ENCODE results near the gene LRMDA. TPM values are rescaled to one million over a fixed set of nuclear protein-coding genes. Genes with fewer than 3 reads are reported as not detected.
"Not testable (repeated sequence)": the region's sequence is repeated elsewhere in the genome, so short reads cannot be mapped to it uniquely, and the experiment has no call there.

Gene LRMDA
- total RNA-seq, 1 experiment from 2014 or later: not detected

DNA sequence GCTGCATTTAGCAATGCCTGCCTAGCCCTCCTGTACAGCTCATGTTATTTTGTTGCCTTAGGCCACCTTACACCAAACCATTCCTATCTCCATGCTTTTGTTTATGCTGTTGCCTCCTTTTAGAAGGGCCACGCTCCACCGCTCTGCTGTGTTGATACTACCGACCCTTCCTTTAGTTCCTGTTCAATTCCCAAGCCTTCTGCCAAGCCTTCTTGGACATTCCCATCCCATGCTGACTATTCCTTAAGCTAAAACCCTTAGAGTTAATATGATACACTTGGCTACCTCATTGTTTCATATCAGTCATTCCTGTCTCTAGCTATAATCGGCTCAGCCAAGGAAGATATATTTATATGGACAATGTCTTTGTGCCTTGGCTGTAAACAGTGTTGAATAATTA lies 705.5 kb downstream of the LRMDA start:
- in situ Hi-C loops (cut with HindIII; ENCODE audit: low sequenced_read_pairs): no loop called here
- no peak for DNase-seq (ENCODE audit: low spot score)

DNA sequence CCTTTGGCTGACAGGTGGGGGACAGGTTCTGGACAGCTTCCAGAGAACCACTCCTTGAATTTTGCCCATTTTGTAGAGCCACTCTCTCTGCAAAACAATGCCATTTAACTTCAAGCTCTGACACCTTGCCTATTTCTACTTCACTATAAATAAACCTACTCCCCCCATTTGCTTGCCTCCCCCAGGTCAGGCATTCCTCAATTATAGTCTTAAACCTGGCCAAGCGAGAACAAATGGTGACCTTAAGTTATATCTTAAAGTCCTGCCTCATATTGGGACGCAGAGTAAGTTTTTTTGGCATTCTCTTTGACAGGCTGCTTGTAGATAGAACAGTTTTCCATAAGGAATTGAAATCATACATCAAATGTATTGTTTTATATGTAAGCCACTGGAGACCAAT lies 706.9 kb downstream of the LRMDA start:
- in situ Hi-C loops (cut with HindIII; ENCODE audit: low sequenced_read_pairs): no loop called here
- no peak for DNase-seq (ENCODE audit: low spot score)

DNA sequence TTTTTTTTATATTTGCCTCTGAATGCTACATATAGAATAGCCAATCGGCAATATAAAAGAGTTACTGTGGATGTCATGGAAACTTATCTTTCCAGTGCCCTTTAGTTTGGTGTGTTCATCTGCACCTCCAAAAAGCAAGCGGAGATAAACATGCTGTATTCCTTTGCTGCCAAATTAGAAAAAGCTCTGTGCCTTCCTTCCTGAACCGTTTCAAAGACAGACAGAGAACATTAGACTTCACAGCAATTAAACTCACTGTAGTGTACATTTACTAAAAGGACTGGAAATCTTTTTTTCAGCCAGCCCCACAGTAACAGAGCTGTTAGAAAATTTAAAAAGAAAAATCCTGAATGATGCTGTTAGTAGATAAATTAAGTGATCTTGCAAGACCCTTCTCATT lies 707.5 kb downstream of the LRMDA start:
- no peak for DNase-seq (ENCODE audit: low spot score)
- in situ Hi-C loops (cut with HindIII; ENCODE audit: low sequenced_read_pairs): no loop called here

DNA sequence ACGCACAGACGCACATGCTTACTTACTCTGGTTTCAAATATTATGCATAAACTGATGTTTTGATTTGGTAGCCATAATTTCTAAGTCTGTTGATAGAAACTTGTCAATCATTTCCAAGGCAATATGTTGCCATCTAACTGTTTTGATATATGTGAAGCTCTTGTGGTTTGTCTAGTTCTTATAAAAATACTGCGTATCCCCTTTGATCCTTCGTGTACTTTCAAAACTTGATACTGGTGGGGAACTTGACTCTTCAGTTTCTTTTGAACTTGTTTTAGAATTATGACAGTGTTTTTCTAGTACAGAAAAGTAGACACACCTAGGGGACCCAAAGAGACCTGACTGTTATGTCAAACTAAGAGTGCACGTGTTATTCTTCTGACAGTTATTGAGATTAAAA lies 708.0 kb downstream of the LRMDA start:
- in situ Hi-C loops (cut with HindIII; ENCODE audit: low sequenced_read_pairs): no loop called here
- no peak for DNase-seq (ENCODE audit: low spot score)

DNA sequence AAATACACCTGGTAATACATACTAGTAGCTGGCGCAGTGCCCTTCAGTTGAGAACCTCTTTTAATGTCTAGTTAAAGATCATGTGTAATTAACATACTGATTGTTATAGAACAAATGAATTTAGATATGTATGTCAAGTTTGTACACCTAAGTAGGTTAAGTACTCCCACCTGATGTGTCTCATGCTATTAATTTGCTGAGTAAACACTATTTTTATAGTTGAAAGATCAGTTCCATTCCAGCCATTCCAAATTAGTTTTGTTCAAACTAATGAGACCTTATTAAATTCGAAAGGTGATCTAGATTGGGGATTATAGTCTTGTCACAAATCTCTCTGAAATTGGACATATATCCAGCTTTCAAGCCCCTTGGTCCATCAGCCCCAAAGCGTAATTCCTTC lies 710.0 kb downstream of the LRMDA start:
- DNase-seq (ENCODE audit: low spot score): no peak
- in situ Hi-C loops (cut with HindIII; ENCODE audit: low sequenced_read_pairs): no loop called here

DNA sequence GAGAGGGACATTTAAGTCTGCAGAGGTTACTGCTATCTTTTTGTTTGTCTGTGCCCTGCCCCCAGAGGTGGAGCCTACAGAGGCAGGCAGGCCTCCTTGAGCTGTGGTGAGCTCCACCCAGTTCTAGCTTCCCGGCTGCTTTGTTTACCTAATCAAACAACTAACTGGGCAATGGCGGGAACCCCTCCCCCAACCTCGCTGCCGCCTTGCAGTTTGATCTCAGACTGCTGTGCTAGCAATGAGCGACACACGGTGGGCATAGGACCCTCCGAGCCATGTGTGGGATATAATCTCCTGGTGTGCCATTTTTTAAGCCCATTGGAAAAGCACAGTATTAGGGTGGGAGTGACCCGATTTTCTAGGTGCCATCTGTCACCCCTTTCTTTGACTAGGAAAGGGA lies 716.8 kb downstream of the LRMDA start:
- DNase-seq (ENCODE audit: low spot score); in situ Hi-C loops (cut with HindIII; ENCODE audit: low sequenced_read_pairs): not testable (repeated sequence)

DNA sequence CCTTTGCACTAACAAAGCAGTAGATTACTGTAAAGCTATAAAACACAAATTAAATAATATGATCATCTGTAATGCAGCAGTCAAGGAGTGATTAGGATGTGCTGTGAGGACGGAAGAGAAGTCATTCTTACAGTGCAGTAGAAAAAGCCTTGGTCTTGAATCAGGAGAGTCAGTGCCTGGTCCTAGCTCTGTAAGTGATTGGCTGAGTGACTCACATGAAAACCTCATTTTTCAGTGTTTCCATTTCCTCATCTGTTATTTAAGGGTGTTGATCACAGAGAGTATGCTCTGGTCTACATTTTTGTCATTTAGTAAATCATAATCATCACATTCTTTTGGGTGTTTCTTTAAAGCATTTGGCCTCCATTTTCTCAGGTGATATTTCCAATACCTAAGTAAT lies 717.8 kb downstream of the LRMDA start:
- DNase-seq (ENCODE audit: low spot score): no peak
- in situ Hi-C loops (cut with HindIII; ENCODE audit: low sequenced_read_pairs): no loop called here

DNA sequence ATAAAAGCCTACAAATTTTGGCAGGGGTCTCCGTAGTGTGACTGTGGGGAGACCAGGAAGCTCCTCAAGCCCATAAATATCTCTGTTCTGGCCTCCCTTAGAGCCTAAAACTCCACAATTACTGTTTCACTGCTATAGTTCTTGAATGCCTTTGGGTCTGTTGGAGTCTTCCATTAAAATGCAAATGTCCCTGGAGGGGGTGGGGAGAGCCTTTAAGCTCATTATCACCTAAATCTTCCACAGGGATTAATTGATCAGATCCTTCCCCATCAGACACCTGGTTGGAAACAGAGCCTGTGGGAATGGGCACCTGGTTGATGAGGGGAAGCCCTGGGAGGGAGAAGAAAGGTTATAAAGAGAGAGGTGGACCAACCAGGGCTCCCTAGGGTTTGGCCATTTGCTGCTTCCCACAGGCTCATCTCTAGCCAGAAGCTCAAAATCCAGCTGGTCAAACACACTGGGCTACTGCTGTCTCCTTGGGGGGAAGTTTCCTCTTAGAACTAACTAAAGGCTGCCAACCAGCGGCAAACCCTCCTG lies 718.2 kb downstream of the LRMDA start:
- no peak for DNase-seq (ENCODE audit: low spot score)
- in situ Hi-C loops (cut with HindIII; ENCODE audit: low sequenced_read_pairs): no loop called here

DNA sequence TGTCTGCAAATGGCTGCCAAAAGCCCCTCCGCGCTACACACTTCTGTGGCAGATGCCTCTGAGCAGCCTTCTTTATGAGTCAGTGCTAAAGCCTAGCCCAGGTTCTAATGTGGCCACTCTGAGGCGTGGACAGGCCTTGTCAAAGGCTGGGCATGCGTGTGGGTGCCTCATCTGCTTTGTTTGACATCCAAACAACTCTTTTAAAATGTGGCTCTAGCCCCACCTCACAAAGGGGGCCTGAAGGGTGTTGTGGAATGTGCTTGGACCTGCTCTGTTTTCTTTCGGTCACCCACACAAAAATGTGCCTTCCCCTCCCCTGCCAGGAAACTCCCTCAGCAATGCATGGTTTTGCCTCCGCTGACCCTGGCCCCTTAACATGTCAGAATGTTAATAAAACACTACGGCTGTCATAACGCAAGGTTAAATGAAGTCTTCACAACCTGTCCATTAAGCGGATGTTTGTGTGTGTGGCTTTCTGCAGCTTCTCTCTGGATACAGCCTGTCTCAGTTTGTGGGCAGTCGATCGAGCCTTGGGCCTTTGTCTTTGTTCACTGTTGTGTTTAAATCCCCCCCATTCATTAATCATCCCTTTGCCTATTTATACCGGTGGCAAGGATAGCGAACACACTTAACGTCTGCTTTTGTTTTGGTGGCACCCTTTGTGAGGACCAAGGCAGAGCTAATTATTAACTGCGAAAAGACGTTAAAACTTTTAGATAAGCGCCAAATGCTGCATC lies 718.9 kb downstream of the LRMDA start:
- no peak for DNase-seq (ENCODE audit: low spot score)
- in situ Hi-C loops (cut with HindIII; ENCODE audit: low sequenced_read_pairs): no loop called here

DNA sequence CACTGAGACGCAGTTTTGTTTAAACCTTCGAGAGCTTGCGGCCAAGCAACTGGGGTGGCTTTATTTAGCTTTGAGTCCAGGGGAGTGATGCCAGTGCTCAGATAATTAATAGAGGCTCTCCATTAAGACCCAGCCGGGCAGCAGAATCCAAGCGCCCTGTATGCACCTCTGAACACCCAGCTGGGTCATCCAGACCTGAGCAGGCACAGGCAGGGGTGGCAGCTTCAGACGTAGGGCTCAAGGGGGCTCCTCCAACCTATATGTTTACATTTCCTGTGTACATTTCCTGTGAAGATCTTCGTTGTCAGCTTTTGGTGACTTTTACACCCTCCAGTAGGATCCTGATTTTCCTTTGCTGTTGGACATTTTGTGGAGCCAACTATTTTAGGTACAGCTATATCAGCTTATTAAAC lies 719.5 kb downstream of the LRMDA start:
- in situ Hi-C loops (cut with HindIII; ENCODE audit: low sequenced_read_pairs): no loop called here

DNA sequence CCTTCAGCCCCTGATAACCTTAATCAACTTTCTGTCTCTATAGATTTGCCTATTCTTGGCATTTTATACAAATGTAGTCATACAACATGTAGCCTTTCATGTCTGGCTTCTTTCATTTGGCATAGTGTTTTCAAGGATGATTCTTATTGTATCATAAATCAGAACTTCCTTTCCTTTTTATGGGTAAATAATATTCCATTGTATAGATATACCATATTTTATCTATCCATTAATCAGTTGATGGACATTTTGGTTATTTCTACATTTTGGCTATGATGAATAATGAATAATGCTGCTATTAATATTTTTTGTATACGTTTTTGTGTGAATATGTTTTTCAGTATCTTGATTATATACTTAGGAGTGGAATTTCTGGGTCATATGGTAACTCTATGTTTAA lies 720.8 kb downstream of the LRMDA start:
- in situ Hi-C loops (cut with HindIII; ENCODE audit: low sequenced_read_pairs): no loop called here
- DNase-seq (ENCODE audit: low spot score): no peak

More for the DNA sequence above, 719.5 kb downstream of the LRMDA start:
- no peak for DNase-seq (ENCODE audit: low spot score)

DNA sequence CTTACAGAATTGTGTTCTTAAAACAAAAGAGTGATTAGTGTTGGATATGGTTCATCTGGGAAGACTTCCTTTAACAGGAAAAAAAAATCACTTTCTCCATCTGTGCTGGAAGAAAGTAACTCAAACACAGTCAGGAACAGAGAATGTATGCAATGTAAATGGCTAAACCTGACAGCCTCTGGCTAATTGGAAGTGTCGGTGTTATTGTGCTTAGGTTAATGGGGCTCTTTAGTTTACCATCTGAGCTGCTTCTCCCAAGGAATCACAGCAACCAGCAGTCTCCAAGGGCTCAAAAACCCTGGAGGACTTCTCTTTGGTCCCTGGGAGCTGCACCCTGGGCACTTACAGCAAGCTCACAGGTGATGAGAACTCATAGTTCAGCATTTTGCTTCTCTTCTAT lies 724.5 kb downstream of the LRMDA start:
- DNase-seq (ENCODE audit: low spot score): no peak
- in situ Hi-C loops (cut with HindIII; ENCODE audit: low sequenced_read_pairs): no loop called here

DNA sequence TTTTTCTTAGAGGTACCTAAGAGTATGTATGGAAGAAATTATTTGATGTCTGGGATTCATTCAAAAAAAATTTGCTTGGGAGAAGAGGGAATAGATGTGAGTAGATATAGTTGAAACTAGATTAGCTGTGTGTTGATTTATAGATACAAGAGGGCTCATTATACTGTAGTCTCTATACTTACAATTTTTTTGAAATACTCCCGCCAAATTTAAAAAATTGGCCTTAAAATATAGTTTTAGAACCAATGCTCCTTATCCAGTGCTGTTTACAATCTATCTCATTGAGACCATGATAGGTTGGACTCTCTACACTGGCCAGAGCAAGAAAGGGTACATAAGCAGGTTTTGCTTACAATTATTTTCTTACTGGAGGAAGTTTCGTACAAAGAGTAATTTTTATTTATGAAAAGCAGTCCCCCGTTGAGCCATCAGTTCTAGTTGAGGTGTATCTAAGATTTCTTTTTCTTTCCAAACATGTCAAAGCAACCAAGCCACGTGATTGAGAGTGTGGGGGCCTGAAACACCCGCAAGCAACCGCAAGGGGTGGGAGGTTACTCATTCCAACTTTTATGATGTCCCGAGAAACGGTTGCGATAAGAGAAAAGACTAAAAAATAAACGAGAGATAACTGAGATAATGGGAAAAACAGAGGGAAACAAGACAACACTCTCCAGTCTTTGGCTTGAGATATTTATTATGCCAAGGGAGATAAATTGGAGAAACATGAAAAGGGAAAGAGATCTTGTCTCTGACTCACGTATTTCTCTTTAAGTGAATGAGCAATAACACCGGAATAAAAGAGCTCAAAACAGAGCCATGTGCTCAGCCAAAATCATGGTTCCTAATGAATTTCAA lies 729.2 kb downstream of the LRMDA start:
- in situ Hi-C loops (cut with HindIII; ENCODE audit: low sequenced_read_pairs): no loop called here
- no peak for DNase-seq (ENCODE audit: low spot score)

DNA sequence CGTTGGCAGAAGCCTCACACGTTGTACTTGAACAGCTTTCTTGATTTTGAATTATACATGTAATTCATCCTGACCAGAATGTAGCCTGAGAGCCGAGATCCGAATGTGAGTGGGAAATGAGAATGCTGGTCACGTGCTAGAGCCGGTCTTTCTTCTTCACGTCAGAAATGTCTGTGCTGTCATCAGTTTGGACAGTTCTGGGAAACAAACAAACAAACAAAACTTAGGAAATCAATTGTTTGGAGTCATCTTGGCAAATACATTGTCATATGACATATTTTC lies 729.8 kb downstream of the LRMDA start:
- in situ Hi-C loops (cut with HindIII; ENCODE audit: low sequenced_read_pairs): no loop called here

DNA sequence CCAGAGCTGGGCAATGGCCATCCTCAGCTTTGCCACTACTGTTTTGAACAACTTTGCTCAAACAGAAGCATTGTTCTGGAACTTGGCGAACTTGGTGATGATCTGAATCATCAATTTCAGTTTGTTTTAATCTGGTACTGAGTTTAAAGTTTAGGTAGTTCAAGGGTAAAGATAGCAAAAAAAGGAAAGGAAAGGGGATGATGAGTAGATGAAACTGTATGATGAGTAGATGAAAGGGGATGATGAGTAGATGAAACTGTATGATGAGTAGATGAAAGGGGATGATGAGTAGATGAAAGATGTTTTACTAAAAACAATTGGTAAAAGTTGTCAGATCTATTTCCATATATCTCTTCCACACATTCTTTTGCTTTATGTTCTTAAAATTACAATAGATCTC lies 737.0 kb downstream of the LRMDA start:
- no peak for DNase-seq (ENCODE audit: low spot score)

More for the DNA sequence above, 729.8 kb downstream of the LRMDA start:
- no peak for DNase-seq (ENCODE audit: low spot score)

DNA sequence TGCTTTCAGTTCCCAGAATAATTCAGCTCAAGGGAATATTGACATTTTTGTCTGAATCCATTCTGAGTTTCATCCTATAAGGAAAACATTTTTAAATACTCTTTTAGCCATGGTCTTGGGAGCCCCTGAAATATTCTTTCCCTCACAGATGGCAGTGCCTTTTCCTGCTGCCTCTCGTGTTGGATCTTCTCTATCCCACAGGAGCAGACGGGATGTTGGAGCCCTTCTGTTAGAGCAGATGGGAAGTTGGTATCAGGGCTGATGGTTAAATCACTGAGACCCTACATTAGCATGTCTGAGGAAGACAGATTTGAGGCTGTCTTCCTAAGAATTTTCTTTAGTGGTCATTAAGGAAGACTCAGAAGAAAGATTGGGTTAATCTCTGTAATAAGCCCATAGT lies 737.8 kb downstream of the LRMDA start:
- no peak for DNase-seq (ENCODE audit: low spot score)
- in situ Hi-C loops (cut with HindIII; ENCODE audit: low sequenced_read_pairs): no loop called here

More for the DNA sequence above, 737.0 kb downstream of the LRMDA start:
- in situ Hi-C loops (cut with HindIII; ENCODE audit: low sequenced_read_pairs): no loop called here

DNA sequence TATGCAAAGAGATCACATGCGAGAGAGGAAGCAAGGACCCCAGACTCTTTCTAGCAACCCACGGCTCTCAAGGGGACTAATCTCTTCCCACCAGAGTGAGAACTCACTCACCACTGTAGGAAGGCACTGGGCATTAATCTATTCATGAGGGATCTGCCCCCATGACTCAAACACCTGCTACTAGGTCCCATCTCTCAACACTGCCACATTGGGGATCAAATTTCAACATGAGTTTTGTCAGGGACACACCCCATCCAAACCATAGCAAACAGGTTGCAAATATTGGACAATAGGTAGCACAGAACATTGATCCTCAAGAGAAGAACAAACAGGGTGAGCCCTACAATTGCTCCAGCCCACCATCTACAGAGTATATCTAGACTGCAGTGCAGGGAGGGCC lies 740.6 kb downstream of the LRMDA start:
- no peak for DNase-seq (ENCODE audit: low spot score)
- in situ Hi-C loops (cut with HindIII; ENCODE audit: low sequenced_read_pairs): no loop called here

DNA sequence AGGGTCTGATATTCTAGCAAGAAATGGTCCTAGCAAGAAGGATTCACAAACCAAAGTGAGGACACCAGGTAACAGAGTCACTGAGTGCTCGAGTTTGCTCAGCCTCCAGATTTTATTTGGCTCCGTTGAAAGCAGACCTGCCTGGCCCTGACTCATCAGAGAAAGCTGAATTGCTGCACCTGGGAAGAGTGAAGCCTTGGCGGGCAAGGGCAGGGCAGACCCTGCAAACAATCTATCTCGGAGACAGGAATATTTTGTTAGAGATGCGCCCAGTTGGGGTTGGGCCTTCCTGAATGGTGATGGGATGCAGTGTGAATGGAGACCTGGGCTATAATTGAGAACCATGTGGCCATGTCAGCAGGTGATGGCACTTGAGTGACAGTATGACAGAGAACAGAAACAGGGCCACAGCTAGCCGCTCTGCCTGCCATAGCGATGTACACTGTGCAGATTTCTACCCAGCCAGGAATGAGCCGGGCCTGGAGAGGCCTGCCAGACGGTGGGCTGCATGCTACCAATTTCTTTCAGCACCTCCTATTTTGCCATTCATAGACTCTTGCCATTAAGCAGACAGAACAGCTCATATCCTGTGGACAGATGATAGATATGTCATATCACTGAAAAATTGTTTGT lies 744.2 kb downstream of the LRMDA start:
- peak; percentile 23 for DNase-seq (ENCODE audit: low spot score)
- in situ Hi-C loops (cut with HindIII; ENCODE audit: low sequenced_read_pairs): no loop called here

DNA sequence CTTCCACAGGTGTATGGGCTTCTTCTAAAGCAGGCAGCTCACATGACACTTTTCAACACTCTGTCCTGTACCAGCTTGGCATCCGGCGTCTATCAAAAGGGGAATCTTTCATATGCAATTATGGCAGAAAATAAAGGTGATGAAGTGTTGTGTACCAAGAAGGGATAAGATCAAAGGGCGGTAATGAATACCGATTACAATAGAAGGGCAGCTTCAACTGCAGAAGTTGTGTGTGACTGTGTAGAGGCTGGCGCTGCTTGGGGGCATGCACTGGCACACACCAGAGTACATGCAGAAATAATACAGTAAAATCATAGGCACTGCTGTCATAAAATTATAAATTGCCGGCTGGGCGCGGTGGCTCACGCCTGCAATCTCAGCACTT lies 744.7 kb downstream of the LRMDA start:
- DNase-seq (ENCODE audit: low spot score): no peak
- in situ Hi-C loops (cut with HindIII; ENCODE audit: low sequenced_read_pairs): no loop called here

DNA sequence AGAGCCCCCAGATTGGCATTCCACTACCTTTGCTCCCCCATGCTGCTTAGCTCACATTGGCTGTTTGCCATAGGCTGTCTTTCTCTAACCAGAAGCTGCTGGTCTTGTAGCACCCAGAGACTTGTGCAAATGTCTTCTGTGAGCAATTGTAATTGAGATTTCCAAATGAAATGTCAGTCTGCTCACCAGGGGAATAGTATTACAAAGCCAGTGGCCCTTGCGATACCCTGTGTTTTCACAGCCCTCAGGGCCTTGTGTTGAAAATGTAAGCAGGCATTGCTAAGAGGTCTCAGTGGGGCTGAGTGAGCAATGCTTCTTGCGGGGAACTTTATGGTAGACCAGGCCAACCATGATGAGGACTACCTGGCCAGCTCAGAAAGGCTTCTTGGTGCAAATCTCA lies 746.5 kb downstream of the LRMDA start:
- in situ Hi-C loops (cut with HindIII; ENCODE audit: low sequenced_read_pairs): no loop called here
- DNase-seq (ENCODE audit: low spot score): no peak
